K562 (cell line): ENCODE measurements around the gene FSTL4. TPM values are rescaled to one million over a fixed set of nuclear protein-coding genes. Genes with fewer than 3 reads are reported as not detected.

Source experiments
- ATAC-seq: fragments of 200-7000 bp; cut with Tn5 transposase; 3 replicates; pipeline ENCODE4 v1.9.1; 2020; ENCODE audit warnings: moderate library complexity
- BruUV-seq: library from RNA; stranded (reverse); fragments of 400-500 nt; replicated peaks from 2 replicates; lab custom pipeline; 2021; lab: Mats Ljungman, UMichigan
- CTCF ChIA-PET: fragments of 300-600 bp; formaldehyde crosslinking; extraction: SDS; loops from one replicate; lab custom pipeline; 2021; ENCODE audit warnings: low intra/inter-chr PET ratio; lab: Yijun Ruan, JAX
- POLR2A ChIA-PET: fragments of 300-600, 350-650 bp; sonication (Branson Sonifier 250); formaldehyde crosslinking; extraction: SDS; loops from one replicate; lab custom pipeline; 2021; ENCODE audit warnings: antibody characterized with exemption, inconsistent platforms; lab: Yijun Ruan, JAX
- DNase-seq, 4 experiments: peaks; one replicate each; pipeline versions ENCODE4 v3.0.0 to v3.0.0-alpha.2; 2011 to 2018; ENCODE audit warnings: low spot score in 3 of 4, mixed read lengths in 3 of 4; ENCODE audit errors: extremely low read depth in 1 of 4
- FAIRE-seq: peaks from 2 replicates; lab custom pipeline; 2011; peaks lifted over from hg19 to GRCh38; lab: Jason Lieb, UNC
- H2AFZ ChIP-seq: 2 replicates; pipeline ENCODE4 v1.6.0; 2011; ENCODE audit warnings: low read depth, low read length, control low read depth, inconsistent platforms
- H3K27ac ChIP-seq: fragments of 200-600 bp; 3 replicates; pipeline ENCODE4 v1.8.0; 2011; ENCODE audit warnings: low read depth, mild to moderate bottlenecking, control low read depth, inconsistent platforms, low read length, moderate library complexity, mixed read lengths; ENCODE audit errors: extremely low read depth
- H3K27me3 ChIP-seq, 2 experiments: fragments of 300-600 bp in 1 of 2; 2 replicates in 1 of 2; 3 replicates in 1 of 2; pipeline versions ENCODE4 v1.6.0 to v1.8.0; 2011; ENCODE audit warnings: inconsistent platforms in 2 of 2, low read length in 2 of 2, mild to moderate bottlenecking in 1 of 2, mixed read lengths in 1 of 2, moderate library complexity in 1 of 2; ENCODE audit not compliant: control insufficient read depth in 2 of 2, insufficient read depth in 2 of 2
- H3K36me3 ChIP-seq: fragments of 300-600 bp; 3 replicates; pipeline ENCODE4 v1.8.0; 2011; ENCODE audit warnings: mild to moderate bottlenecking, low read length, inconsistent platforms; ENCODE audit not compliant: control insufficient read depth, insufficient read depth
- H3K4me1 ChIP-seq, 2 experiments: fragments of 200-600 bp in 1 of 2; replicated peaks in 1 of 2; 2 replicates in 1 of 2; 3 replicates in 1 of 2; pipeline versions ENCODE4 v1.5.1 to v1.8.0; 2011; ENCODE audit warnings: inconsistent platforms in 2 of 2, low read length in 2 of 2, mild to moderate bottlenecking in 1 of 2, mixed read lengths in 1 of 2, moderate library complexity in 1 of 2; ENCODE audit not compliant: control insufficient read depth in 2 of 2, insufficient read depth in 2 of 2
- H3K4me2 ChIP-seq: 2 replicates; pipeline ENCODE4 v1.6.1; 2011; ENCODE audit warnings: low read length, control low read depth, inconsistent platforms, mixed read lengths; ENCODE audit not compliant: insufficient read depth
- H3K4me3 ChIP-seq: fragments of 200-600 bp; sonication (generic), shearing (Covaris generic); 2 replicates; pipeline ENCODE4 v1.5.1; 2016; ENCODE audit warnings: control low read depth, inconsistent platforms
- H3K79me2 ChIP-seq: fragments of 200-600 bp; 3 replicates; pipeline ENCODE4 v1.8.0; 2011; ENCODE audit warnings: low read length, inconsistent platforms; ENCODE audit not compliant: control insufficient read depth, insufficient read depth
- H3K9ac ChIP-seq, 2 experiments: 2 replicates each; pipeline versions ENCODE4 v1.6.0 to v1.6.1; 2011; ENCODE audit warnings: low read depth in 2 of 2, low read length in 2 of 2, control low read depth in 1 of 2, inconsistent platforms in 1 of 2, mild to moderate bottlenecking in 1 of 2, mixed read lengths in 1 of 2; ENCODE audit not compliant: insufficient read depth in 1 of 2
- H3K9me1 ChIP-seq: one replicate; pipeline ENCODE4 v1.6.0; 2011; ENCODE audit warnings: inconsistent platforms, mild to moderate bottlenecking, low read length, moderate library complexity; ENCODE audit not compliant: control insufficient read depth, insufficient read depth
- H3K9me3 ChIP-seq: replicated peaks from 2 replicates; pipeline ENCODE4 v1.5.1; 2011; ENCODE audit warnings: low read depth, low read length, inconsistent platforms; ENCODE audit not compliant: control insufficient read depth, insufficient read depth
- H4K20me1 ChIP-seq: replicated peaks from 2 replicates; pipeline ENCODE4 v1.6.1; 2011; ENCODE audit warnings: low read length, inconsistent platforms, mixed read lengths; ENCODE audit not compliant: control insufficient read depth, insufficient read depth
- CXXC5 ChIP-seq: fragments of 250-450 bp; sonication (Bioruptor Pico); IDR thresholded peaks from 2 replicates; pipeline ENCODE4 v1.8.0; 2022; ENCODE audit warnings: inconsistent platforms, mild to moderate bottlenecking, moderate library complexity
- JUN ChIP-seq, 2 experiments: sonication (generic) in 1 of 2; formaldehyde crosslinking in 1 of 2; IDR thresholded peaks; 2 replicates each; pipeline versions ENCODE4 v1.6.1 to v1.8.0; 2012 to 2022; ENCODE audit warnings: borderline replicate concordance in 2 of 2, mild to moderate bottlenecking in 2 of 2, improper control_type of control experiment in 1 of 2, low read depth in 1 of 2, low read length in 1 of 2, missing genetic modification reagents in 1 of 2
- NR4A1 ChIP-seq, 2 experiments: fragments of 250-450 bp in 1 of 2; fragments of 450-650 bp in 1 of 2; sonication (Bioruptor Pico) in 1 of 2; IDR thresholded peaks; 2 replicates each; pipeline versions ENCODE4 v1.4.0 to v1.6.1; 2016 to 2020; ENCODE audit warnings: mild to moderate bottlenecking in 2 of 2, missing compliant biosample characterization in 1 of 2, missing genetic modification characterization in 1 of 2, moderate library complexity in 1 of 2
- PHB ChIP-seq: fragments of 250-450 bp; sonication (Bioruptor Pico); IDR thresholded peaks from 2 replicates; pipeline ENCODE4 v1.5.0; 2021
- SIRT6 ChIP-seq: IDR thresholded peaks from one replicate; pipeline ENCODE4 v1.6.1; 2012; ENCODE audit warnings: low read depth, mild to moderate bottlenecking, control low read depth, inconsistent platforms, low read length, moderate library complexity
- ZNF121 ChIP-seq: sonication (generic); formaldehyde crosslinking; conservative IDR thresholded peaks from 2 replicates; pipeline ENCODE4 v1.8.0; 2022; ENCODE audit warnings: missing genetic modification reagents
- WGBS: fragments of 100-300 bp; shearing (Covaris generic); methylation state at CpG from one replicate; pipeline ENCODE4 v1.1.6; 2016; ENCODE audit warnings: low coverage, mixed read lengths; ENCODE audit not compliant: insufficient coverage; ENCODE audit errors: missing lambda C conversion rate; 5-methylcytosine and 5-hydroxymethylcytosine counted together
- in situ Hi-C: fragments of 300-500 bp; cut with MboI; formaldehyde crosslinking; loops from 4 replicates; pipeline ENCODE4 v1.15.0; 2018; ENCODE audit warnings: inconsistent platforms, mixed read lengths
- intact Hi-C: fragments of 100-400 bp; cut with micrococcal nuclease; formaldehyde crosslinking; loops from 2 replicates; pipeline ENCODE4 v1.14.2; 2022
- polyA plus RNA-seq, 8 experiments: library from polyadenylated mRNA; depleted of rRNA in 4 of 8; stranded (reverse) in 5 of 8; unstranded in 3 of 8; fragments of >200 nt; fragmentation: Nextera tagmentation in 2 of 8; fragmentation: Illumina TruSeq in 1 of 8; extraction: Ambion mirVana in 2 of 8; extraction: Trizol in 1 of 8; gene quantifications; 2 replicates each; pipeline versions ENCODE4 v1.2.1 to v1.2.3, GENCODE V29; 2011 to 2014; ENCODE audit warnings: inconsistent platforms in 1 of 8, missing spikeins in 1 of 8
- total RNA-seq, 7 experiments: library from RNA; depleted of rRNA in 6 of 7; stranded (reverse); fragments of >200 nt in 6 of 7; fragmentation: Illumina TruSeq in 2 of 7; extraction: Trizol in 2 of 7; gene quantifications; 2 replicates each; pipeline versions ENCODE4 v1.2.1 to v1.2.3, GENCODE V29; 2011 to 2021; ENCODE audit warnings: low replicate concordance in 1 of 7

Gene FSTL4
- total and polyA plus RNA-seq, 9 of the 15 experiments (the other 6 are each of a cell fraction or from before 2014, with no cell fraction given) = 0.08 to 0.18 (median 0.10) TPM; not detected in 5

DNA sequence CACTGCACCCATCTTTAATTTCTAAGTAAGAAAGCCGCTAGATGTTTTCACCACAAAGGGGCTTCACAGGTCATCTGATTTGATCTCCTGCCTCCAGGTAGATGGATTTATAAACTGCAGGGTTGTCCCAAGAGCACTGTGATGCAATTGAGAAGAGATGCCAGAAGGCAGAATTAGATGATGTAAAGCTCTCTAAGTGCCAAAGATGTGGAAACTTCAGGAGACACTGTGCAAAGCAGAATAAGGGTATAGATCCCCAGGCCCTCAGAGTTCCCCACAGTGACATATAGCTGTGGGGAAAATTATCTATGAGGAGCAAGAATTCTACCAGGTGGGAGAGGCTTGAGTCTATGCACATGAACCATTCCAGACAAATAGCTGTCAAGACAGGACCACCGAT, 90.5 kb downstream of the FSTL4 start:
- intact Hi-C loops = no loop called here
- Histone ChIP-seq H3K36me3 (no peaks in the 10 kb centered on the region), H4K20me1 (0 out of 2 replicates have a peak, but pooled peaks cover 5% of the 10 kb centered on the region), H3K9ac (no peak overlapping the region), H3K4me1 (peaks cover 3% of the 10 kb centered on the region in 2 experiments; a peak in 2 of 5 replicates), H3K9me1 (no peaks in the 10 kb centered on the region), H3K9me3 (no peaks in the 10 kb centered on the region), H3K79me2 (no peaks in the 10 kb centered on the region), H3K27me3 (peaks cover 18 to 43% of the 10 kb centered on the region in 2 experiments; a peak in 4 of 5 replicates), H2AFZ (no peak overlapping the region), H3K4me3 (no peak overlapping the region), H3K27ac (no peak overlapping the region), H3K4me2 (no peak overlapping the region)
- FAIRE-seq (no peak), DNase-seq (no peak), ATAC-seq (no peak)
- TF ChIP-seq NR4A1 (CRISPR knock-in tag; IDR thresholded peaks at IDR 0.05) = no peak
- TF ChIP-seq NR4A1 (tag; IDR thresholded peaks at IDR 0.05) = no peak
- TF ChIP-seq JUN (IDR thresholded peaks at IDR 0.05; ENCODE audit: borderline replicate concordance, low read depth, low read length) = no peak
- TF ChIP-seq JUN (CRISPR knock-in tag; IDR thresholded peaks at IDR 0.05; ENCODE audit: borderline replicate concordance) = no peak
- no peak for TF ChIP-seq ZNF121 (CRISPR knock-in tag)
- no peak for TF ChIP-seq SIRT6
- no peak for TF ChIP-seq CXXC5 (CRISPR knock-in tag)
- no peak for TF ChIP-seq PHB (CRISPR knock-in tag)
- in situ Hi-C loops = no loop called here
- POLR2A ChIA-PET = interaction anchor here (0.7 kb wide), 1 partner anchor 234 kb away, joined by 3 read pairs; no protein-coding TSS in a partner anchor
- CTCF ChIA-PET = no interaction called here
- BruUV-seq = no TSS peak
- 4% methylated on average over 2 of the region's 2 CpGs for WGBS
